GM19324 (cell line): ENCODE results near the gene OPCML.
"Not testable (repeated sequence)": the region's sequence is repeated elsewhere in the genome, so short reads cannot be mapped to it uniquely, and the experiment has no call there.

Source experiments
- ATAC-seq: cut with Tn5 transposase; IDR thresholded peaks from one replicate; pipeline ENCODE4 v1.9.1; 2021; ENCODE audit warnings: mild to moderate bottlenecking, moderate library complexity; ENCODE audit not compliant: unreplicated experiment, low FRiP score

The OPCML gene

GRCh38 chr11:132438418-132438817, 1093.9 kb downstream of the OPCML start:
- no peak for ATAC-seq

GRCh38 chr11:132430429-132431062, 1101.8 kb downstream of the OPCML start:
- no peak for ATAC-seq

- ATAC-seq = no peak
Observed at GRCh38 chr11:132429685-132430084, 1102.6 kb downstream of the OPCML start.

GRCh38 chr11:132427611-132428010, 1104.7 kb downstream of the OPCML start:
- no peak for ATAC-seq

GRCh38 chr11:132424433-132424832, 1107.9 kb downstream of the OPCML start:
- ATAC-seq = no peak

DNA sequence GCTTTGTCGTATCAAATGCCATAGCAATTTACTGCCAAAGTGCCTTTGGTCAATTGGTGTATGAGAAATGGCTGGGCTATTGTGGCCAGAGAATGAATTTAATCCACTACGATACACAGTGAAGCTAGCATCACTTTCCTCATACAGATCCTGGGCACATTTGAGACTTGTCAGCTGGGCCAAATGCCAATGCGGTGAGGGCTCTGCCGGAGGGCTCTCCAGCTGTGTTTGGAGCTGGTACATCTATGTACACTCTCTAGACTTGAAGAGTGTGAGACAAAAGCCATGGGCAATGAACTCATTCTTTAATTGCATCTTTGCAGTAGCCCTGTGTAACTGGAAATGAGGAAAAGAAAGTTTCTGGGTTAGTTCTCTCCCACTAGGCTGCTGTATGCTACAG, 1109.0 kb downstream of the OPCML start:
- ATAC-seq = no peak

DNA sequence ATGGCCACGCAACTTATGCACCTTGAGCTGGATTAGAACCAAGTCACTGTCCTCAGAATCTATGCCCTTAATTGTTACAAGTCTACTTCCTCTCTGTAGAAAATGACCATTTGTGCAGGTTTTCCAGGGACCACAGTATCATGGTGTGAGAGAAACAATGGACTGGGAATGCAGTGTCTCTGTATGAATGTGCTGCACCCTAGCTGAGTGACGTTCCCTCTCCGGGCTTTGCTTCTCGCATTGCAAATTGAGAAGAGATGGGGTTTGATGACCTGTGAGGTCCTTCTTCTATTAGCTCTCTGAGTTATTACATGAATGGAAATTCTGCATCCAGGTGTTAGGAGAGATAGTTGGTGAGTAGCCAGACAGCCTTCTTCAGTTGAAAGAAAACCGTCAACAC, 1109.6 kb downstream of the OPCML start:
- no peak for ATAC-seq

GRCh38 chr11:132421555-132421954, 1110.7 kb downstream of the OPCML start:
- ATAC-seq = no peak

DNA sequence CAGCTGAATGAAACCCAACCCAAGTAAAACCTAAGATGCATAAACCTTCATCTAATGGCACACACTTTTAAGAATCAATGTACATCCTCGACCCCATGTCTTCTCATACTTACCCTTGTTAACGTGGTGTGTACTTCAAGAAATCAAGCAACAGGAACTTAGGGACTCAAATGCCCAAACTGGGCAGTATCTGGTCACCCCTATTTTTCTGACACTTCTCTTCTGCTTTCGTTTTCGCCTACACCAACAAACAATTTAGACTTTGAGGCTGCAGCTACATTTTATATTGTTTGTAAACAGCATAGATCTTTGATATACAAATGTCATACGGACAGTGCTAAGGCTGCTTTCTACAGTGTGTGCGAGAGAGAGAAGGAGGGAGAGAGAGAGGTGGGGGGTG, 1117.8 kb downstream of the OPCML start:
- no peak for ATAC-seq

- no peak for ATAC-seq
Observed at GRCh38 chr11:132410383-132410782, 1121.9 kb downstream of the OPCML start.

DNA sequence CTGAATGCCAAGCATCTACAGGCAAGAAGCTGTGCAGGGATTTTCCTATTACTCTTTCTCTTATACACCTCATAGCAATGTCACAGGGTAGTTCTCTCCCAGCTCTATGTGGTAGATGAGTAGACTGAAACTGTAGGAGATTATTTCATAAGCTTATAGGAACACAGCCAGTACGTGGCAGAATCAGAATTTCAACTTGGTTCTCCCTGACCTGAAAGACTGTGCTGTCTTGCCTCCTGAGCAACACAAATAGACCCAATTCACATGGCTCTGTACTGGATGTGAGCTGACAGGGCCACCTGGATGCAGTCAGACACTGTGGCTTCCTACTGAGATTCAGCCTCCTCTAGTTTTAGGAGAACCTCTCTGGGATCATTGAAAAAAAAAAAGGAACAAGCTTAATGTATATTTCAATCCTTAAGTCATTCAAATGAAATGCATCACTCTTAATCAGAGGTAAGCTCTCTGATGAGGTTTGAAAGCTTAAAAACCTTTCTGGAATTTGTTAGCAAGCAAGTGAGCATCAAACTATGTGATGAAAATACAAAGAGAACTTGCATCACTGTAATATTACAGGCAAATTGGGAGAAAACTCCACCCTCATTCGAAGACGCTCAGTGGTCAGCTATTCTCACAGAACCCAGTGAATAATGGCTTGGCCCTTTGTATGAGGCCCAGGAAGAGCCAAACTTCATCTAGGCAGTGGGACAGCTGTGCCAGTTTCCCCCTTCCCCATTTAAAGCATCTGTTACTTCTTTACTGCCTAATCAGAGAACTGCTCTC, 1122.5 kb downstream of the OPCML start:
- no peak for ATAC-seq

GRCh38 chr11:132408877-132409276, 1123.4 kb downstream of the OPCML start:
- ATAC-seq = peak; percentile 63

- ATAC-seq = no peak
Observed at GRCh38 chr11:132405728-132406127, 1126.6 kb downstream of the OPCML start.

DNA sequence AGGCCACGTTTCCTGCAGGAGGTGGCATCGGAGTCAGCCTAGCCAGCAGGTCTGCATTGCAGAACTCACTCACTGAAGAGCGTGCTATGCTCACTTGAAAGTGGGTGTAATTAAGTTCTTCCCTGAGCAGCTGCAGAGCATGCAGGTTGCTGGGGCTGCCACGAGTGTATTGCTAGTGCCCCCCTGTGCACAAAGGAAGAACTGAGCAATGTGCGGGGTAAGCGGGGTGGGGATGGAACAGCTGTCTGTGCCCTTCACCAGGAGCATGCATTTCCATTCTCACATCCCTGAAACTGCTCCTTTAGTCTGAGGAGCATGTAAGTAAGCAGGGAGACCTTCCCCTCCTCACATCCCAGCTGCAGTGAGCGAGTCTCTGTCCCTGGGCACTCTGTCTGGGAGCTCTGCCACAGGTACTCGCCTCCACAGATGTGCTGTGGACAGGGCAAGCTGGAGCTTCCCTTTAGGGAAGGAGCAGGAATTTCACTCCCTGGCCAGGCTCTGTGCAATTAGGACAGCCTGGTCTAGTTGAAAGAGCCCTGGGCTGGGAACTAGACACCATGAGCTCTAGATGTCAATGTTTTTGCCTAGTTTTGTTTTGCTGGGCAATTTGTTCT, 1130.1 kb downstream of the OPCML start:
- ATAC-seq = peak; percentile 95

- no peak for ATAC-seq
Observed at GRCh38 chr11:132396318-132396717, 1136.0 kb downstream of the OPCML start.

DNA sequence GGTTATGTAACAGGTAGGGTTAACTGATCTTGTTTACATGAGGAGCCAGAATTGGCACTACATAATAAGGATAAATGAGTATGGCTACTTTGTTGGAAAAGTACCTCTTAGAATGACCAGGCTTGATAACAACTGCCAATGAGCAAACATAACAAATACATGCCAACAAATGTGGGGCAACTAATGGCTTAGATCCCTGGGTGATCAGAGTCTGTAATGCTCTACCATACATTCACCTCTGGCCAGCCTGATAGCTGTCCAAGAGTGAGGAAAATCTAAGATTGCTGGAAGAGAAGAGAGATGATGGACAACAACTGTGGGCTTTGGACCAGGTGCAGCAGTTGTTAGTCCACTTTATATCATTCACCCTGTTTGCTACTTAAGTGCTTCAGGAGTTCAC, 1136.9 kb downstream of the OPCML start:
- ATAC-seq = no peak

DNA sequence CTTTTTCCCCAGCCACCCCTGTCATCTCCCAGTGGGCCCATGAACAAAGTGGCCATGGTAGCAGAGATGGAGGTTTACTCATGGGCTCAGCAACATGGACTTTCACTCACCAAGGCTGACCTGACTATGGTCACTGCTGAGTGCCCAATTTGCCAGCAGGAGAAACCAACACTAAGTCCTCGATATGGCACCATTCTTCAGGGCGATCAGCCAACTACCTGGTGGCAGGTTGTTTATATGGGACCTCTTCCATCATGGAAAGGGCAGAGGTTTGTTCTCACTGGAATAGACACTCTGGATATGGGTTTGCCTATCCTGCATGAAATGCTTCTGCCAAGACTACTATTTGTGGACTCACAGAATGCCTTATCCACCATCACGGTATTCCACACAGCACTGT, 1152.8 kb downstream of the OPCML start:
- ATAC-seq = no peak

DNA sequence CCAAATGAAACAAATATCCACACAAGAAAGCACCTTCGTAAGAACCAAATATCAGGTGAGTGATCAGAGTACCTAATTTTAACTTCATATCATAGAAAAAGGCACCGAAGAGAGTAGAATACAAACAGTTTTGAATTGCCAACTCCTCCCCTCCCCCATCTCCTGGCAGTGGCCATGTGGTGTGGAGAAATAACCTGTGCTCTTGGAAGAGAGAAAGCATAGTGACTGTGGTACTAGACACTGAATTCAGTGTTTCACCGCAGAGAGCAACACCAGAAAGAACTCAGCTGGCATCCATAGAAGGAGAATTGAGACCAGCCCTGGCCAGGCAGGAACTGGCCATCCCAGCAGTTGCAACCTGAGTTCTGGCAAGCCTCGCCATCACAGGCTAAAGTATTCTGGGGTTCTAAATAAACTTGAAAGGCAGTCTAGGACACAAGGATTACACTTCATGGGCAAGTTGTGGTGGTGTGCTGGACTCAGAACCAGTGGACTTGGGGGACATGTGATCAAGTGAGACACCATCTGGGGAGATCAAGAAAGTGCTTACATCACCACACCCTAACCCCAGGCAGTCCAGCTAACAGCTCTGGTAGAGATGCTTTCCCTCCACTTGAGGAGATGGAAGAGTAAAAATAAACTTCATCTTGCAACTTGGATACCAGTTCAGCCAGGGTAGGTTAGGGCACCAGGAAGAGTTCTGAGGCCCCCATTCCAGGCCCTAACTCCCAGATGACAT, 1158.7 kb downstream of the OPCML start:
- no peak for ATAC-seq

DNA sequence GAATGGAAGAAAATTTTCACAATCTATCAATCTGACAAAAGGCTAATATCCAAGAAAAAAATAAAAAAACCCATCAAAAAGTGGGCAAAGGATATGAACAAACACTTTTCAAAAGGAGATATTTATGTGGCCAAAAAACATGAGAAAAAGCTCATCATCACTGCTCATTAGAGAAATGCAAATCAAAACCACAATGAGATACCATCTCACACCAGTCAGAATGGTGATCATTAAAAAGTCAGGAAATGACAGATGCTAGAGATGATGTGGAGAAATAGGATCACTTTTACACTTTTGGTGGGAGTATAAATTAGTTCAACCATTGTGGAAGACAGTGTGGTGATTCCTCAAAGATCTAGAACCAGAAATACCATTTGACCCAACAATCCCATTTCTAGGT, 1162.2 kb downstream of the OPCML start:
- ATAC-seq = not testable (repeated sequence)

- no peak for ATAC-seq
Observed at GRCh38 chr11:132367293-132367692, 1165.0 kb downstream of the OPCML start.

- ATAC-seq = no peak
Observed at GRCh38 chr11:132365650-132366049, 1166.7 kb downstream of the OPCML start.
